Activated naive CD8-positive, alpha-beta T cell (primary cell): Measurements from ENCODE around the gene NPDC1.
A peak's percentile ranks its signal among the peaks of the same experiment; 100 is the strongest.

ENCODE experiments used
- H3K27ac Mint-ChIP-seq: one replicate; pipeline ENCODE4 v1.8.0; 2021; ENCODE audit warnings: mixed read lengths
- H3K27me3 Mint-ChIP-seq: one replicate; pipeline ENCODE4 v1.8.0; 2021; ENCODE audit warnings: mixed read lengths
- H3K36me3 Mint-ChIP-seq: one replicate; pipeline ENCODE4 v1.8.0; 2021; ENCODE audit warnings: mixed read lengths
- H3K4me1 Mint-ChIP-seq: one replicate; pipeline ENCODE4 v1.8.0; 2021; ENCODE audit warnings: low read depth, mixed read lengths
- H3K4me3 Mint-ChIP-seq: one replicate; pipeline ENCODE4 v1.8.0; 2021; ENCODE audit warnings: mild to moderate bottlenecking, mixed read lengths
- H3K9me3 Mint-ChIP-seq: one replicate; pipeline ENCODE4 v1.8.0; 2021; ENCODE audit warnings: low read depth, mixed read lengths

The NPDC1 gene

DNA sequence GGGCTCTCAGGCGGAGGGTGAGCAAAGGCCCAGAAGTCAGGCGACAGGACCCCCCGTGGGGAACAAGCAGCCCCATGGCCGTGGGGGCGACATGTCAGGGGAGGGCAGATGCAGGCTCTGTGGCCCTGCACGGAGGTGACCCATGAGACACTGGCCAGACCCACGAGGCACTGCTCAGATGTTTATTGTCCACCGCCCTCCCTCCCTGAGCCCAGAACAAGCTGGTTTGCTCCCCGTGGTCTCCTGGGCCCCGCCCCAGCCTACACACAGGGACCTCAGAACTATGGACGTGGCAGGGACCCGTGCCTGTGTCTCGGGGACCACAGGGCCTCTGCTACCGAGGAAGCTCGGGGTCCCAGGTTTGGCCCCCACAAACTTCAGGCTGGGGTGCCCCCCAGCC is 16.0 kb downstream of the NPDC1 start:
- H3K27me3 Mint-ChIP-seq = no peaks in the 10 kb centered on the region
- no peak overlapping the region for H3K27ac Mint-ChIP-seq
- peaks cover 46% of the 10 kb centered on the region for H3K4me1 Mint-ChIP-seq
- H3K9me3 Mint-ChIP-seq = no peaks in the 10 kb centered on the region
- no peaks in the 10 kb centered on the region for H3K36me3 Mint-ChIP-seq
- no peak overlapping the region for H3K4me3 Mint-ChIP-seq

DNA sequence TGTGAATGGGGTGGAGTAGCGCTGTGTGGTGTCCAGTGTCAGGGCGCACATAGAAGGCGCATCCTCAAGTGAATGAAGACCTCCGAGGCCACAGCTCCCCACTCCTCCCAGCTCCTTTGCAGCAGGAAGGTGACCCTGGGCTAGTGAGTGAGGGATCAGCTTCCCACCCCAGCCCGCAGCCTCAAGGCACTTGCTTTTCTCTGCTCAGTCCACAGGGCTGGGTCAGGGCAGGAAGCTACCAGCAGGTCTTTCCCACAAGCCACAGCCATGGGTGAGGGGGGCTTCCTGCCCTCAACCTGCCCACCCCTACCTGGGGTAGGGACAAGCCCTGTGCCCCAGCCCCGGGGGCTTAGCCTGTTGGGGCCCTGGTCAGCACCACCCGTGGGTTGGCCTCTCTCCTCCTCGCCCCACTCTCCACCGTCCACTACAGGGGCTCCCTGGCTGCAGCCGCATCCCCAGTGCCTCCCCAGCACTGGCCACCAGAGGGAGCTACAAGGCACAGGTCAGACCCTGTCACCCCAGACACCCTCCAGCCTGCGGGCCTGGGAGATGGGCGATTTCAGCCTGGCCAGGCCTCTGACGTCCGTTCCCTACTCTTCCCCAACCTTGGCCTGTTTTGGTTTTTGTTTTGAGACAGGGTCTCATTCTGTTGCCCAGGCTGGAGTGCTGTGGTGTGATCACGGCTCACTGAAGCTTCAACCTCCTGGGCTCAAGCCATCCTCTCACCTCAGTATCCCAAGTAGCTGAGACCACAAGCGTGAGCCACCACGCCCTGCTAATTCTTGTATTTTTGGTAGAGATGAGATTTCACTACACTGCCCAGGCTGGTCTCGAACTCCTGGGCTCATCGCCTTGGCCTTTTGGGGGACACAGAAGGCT is 16.7 kb downstream of the NPDC1 start:
- no peak overlapping the region for H3K27ac Mint-ChIP-seq
- H3K27me3 Mint-ChIP-seq = no peaks in the 10 kb centered on the region
- H3K9me3 Mint-ChIP-seq = no peaks in the 10 kb centered on the region
- no peaks in the 10 kb centered on the region for H3K36me3 Mint-ChIP-seq
- peaks cover 40% of the 10 kb centered on the region for H3K4me1 Mint-ChIP-seq
- peak overlapping the region; percentile 75 for H3K4me3 Mint-ChIP-seq

DNA sequence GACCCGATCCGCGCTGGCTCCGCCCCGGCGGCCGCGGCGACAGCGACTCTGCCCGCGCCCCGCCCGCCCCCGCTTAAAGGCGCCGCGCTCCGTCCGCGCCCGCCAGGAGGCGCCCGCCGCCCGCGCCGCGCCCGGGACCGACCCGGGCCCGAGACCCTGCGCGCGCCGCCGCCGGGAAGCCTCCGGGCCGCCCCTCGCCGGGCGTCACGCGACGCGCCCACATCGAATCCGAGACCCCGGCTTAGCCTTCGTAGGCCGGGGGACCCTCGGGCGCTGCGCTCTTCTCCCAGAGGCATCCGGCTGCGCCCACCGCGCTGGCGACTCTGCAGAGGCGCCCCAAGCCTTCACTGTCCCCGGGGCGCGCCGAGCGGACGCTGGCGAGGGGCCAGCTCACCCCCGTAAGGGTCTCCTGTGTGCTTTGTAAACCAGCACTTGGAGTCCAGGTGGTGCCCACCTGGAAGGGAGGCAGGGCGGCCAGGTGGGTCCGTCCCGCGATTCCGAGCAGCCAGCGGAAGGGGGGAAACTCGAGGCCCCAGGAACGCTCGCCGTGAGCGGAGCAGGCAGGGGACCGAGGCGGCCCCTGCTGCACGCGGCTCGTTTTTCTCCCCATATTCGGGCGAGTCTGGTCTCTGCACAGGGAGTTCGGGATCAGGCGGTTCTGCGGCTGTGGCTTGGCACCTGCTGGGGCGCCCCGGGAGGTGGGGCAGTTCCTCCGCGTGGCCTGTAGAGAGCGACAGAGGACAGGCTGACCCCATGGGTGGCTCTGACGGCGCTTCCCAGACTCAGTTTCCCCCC is 17.5 kb downstream of the NPDC1 start:
- no peaks in the 10 kb centered on the region for H3K27me3 Mint-ChIP-seq
- no peaks in the 10 kb centered on the region for H3K9me3 Mint-ChIP-seq
- no peaks in the 10 kb centered on the region for H3K36me3 Mint-ChIP-seq
- peak overlapping the region; percentile 73 for H3K4me3 Mint-ChIP-seq
- H3K27ac Mint-ChIP-seq = no peak overlapping the region
- H3K4me1 Mint-ChIP-seq = peaks cover 37% of the 10 kb centered on the region

DNA sequence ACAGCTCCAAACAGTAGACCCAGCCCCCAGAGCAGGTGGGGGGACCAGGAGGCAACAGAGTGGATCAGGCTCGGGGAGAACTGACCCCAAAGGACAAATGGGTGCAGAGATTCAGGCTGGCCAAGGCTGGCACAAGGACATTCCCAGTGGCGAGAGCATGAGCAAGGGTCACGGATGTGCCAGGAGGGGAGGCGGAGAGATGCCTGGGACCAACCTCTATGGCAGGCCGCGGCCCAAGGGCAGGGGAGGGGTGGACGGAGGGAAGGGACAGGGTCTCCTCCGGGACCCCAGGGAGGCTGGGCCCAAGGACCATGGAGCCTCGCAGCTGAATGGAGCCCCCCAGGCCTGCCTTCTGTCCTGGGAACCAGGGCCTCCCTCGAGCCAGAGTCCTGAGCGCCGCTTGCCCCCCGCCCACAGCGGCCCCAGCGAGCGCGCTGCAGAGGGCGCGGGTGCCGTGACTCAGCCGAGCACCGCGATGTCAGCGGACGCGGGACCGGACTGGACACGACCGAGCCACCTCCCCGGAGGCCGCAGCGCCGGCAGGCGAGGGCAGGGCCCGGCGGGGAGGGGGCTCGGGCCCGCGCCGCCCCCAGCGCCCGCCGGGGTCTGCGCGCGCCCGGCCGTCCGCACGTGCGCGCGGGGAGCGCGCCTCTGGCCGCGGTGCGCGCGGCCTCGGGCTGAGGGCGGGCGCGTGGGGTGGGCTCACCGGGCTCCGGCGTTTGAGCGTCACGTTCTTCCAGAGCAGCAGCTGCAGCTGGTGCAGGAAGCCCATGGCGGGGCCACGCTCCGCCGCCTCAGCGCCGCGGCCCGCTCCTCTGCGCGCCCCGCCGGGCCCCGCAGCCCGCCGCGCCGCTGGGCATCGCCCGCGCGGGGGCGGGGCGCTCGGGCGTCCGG is 18.4 kb downstream of the NPDC1 start, which contains the start of gene ABCA2:
Gene ABCA2, minus strand, starts transcription at position 869 of the 894 bp plus-strand sequence. Its CDS starts 97 bp downstream, at position 772.
- H3K9me3 Mint-ChIP-seq = no peaks in the 10 kb centered on the region
- H3K36me3 Mint-ChIP-seq = no peaks in the 10 kb centered on the region
- H3K4me1 Mint-ChIP-seq = peaks cover 32% of the 10 kb centered on the region
- H3K27ac Mint-ChIP-seq = no peak within 1 kb of the TSS
- no peaks in the 10 kb centered on the region for H3K27me3 Mint-ChIP-seq
- peak within 1 kb of the TSS; percentile 81 for H3K4me3 Mint-ChIP-seq

DNA sequence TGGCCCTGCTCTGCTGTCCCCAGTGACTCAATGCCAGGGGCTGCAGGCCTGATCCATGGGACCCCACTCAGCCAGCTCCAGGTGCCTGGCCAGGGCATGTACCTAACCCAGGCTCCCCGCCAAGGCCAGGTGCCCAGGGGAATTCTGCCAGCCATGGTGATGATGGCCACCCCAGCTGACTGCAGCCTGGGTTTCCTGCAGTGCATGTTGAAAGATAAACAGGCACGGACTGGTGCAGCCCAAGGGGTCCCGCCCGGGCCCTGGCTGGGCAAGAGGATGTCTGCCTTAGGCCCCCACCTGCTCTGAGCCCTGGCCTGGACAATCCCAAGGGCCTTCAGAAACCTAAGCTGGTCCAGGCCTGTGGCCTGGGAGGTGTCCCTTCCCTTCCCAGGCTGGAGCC is 19.1 kb downstream of the NPDC1 start:
- Mint-ChIP-seq H3K27ac (no peak overlapping the region), H3K4me3 (peak overlapping the region; percentile 81), H3K4me1 (peaks cover 25% of the 10 kb centered on the region), H3K36me3 (no peaks in the 10 kb centered on the region), H3K9me3 (no peaks in the 10 kb centered on the region), H3K27me3 (no peaks in the 10 kb centered on the region)

DNA sequence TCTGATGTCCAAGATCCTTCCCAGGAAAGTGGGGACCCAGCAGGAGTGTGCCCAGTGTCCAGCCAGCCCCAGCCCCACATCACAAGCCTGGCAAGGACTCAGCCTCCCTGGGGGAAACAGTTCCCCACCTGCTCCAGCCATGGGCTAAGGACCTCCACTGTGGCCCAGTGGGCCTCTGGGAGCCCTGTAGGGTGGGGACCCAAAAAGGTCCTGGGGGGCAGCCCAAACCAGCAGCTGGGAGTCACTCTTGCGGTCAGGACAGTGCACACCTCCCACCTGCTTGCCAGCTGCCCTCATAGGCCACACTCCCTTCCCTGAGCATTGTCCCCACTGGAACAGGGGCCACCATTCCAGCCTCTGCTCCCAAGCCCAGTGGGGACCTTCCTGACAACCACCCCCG is 19.6 kb downstream of the NPDC1 start:
- Mint-ChIP-seq H3K36me3 (no peaks in the 10 kb centered on the region), H3K27ac (no peak overlapping the region), H3K4me3 (no peak overlapping the region), H3K9me3 (no peaks in the 10 kb centered on the region), H3K4me1 (peaks cover 24% of the 10 kb centered on the region), H3K27me3 (no peaks in the 10 kb centered on the region)

DNA sequence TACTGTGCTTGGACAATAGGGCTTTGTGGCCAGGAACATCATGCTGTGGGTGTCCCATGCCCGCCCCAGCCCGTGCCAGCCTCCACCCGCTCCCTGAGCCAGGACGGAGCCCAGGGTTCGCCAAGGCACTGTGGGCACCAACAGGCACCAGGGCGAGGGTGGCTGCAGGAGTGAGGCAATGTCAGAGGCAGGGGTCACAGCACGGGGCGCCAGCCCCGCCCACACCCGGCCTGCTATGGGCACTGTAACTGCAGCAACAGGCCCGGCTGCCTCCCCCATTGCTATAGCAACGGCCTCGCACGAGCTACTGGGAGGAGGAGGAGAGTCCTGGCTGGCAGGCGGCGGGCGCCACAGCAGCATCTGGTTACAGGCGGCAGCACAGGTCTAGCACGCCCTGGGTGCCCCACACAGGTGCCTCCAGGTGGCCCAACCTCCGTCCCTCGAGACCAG is 20.4 kb downstream of the NPDC1 start:
- Mint-ChIP-seq H3K27ac (no peak overlapping the region), H3K36me3 (no peaks in the 10 kb centered on the region), H3K4me3 (no peak overlapping the region), H3K27me3 (no peaks in the 10 kb centered on the region), H3K4me1 (peaks cover 20% of the 10 kb centered on the region), H3K9me3 (no peaks in the 10 kb centered on the region)

DNA sequence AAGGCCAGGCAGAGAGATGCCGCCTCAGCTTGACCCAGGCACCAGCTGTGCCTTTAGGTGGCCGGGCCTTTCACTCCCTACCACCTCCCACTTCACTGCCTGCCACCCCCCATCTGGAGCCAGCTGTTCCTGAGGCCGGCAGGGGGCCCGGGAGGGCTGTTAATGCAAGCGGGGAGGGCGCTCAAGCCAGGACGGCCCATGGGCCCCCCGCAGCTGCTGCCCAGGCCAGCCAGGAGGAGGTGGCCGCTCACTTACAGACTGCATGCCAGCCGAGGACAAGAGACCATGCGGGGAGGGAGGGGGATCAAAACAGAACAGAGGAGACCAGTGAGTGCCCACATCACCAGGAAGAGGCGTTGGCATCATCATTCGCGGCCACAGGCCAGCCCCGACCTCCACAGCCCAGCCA is 22.4 kb downstream of the NPDC1 start:
- Mint-ChIP-seq H3K27me3 (no peaks in the 10 kb centered on the region), H3K4me3 (no peak overlapping the region), H3K4me1 (peaks cover 7% of the 10 kb centered on the region), H3K36me3 (no peaks in the 10 kb centered on the region), H3K9me3 (no peaks in the 10 kb centered on the region), H3K27ac (no peak overlapping the region)

DNA sequence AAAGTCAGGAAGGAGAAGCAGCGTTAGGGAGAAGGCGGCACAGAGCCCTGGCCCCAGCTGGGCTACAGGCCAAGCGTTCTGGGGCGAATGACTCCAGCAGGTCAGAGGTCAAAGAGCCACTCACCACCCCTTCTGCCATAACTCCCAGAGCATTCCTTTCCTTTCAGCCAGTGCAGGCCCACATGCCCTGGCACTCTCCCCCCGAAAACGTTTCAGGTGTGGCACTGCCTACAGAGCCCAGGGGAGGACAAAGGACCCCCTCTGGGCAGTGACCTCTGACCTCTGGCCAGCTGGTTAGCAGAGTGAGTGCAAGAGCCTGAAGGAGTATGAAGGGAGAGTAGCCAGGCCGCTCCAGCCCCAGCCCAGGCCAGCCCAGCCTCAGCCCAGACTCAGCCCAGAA is 22.8 kb downstream of the NPDC1 start:
- Mint-ChIP-seq H3K4me1 (peaks cover 7% of the 10 kb centered on the region), H3K4me3 (no peak overlapping the region), H3K27me3 (no peaks in the 10 kb centered on the region), H3K27ac (no peak overlapping the region), H3K9me3 (no peaks in the 10 kb centered on the region), H3K36me3 (no peaks in the 10 kb centered on the region)

DNA sequence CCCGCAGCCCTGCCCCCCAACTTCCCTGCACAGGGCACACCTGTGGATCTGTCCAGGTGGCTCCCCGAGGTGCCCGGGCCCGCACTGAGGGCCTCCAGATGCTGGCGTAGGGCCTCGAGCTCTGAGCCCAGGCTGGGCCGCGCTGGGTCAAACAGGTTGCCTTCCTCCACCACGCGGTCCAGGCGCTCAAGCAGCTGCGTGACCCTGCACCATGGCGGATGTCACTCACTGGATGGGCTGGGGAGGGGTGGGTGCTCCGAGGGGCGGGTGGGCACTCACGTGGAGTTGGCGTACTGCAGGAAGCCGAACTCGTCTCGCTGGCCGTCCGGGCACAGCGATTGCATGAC is 23.3 kb downstream of the NPDC1 start:
- Mint-ChIP-seq H3K27me3 (no peaks in the 10 kb centered on the region), H3K4me3 (no peak overlapping the region), H3K9me3 (no peaks in the 10 kb centered on the region), H3K4me1 (peaks cover 7% of the 10 kb centered on the region), H3K36me3 (no peaks in the 10 kb centered on the region), H3K27ac (no peak overlapping the region)

DNA sequence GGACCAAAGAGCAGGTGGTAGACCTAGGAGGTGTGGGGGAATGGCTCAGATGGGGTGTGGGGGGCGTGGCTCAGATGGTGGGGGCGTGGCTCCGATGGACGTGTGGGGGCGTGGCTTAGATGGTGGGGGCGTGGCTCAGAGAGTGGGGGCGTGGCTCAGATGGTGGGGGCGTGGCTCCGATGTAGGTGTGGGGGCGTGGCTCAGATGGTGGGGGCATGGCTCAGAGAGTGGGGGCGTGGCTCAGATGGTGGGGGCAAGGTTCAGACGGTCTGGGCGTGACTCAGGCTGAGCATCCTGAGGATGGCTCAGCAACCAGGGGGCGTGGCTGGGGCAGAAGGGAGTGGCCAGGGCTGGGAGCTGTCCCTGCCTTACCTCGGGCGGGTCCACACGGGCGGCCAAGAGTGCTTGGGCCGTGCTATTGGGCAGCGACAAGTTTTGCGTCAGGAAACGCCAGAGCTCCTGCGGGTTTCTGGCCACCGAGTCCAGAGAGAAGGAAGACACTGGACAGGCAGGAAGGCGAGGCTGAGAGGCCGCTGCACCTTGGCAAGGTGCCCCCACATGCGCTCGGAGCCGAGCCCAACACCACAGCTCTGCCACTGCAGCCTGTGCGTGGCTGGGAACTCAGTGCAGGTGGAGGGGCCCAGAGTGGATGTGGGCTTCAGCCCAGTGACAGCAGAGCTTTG is 23.9 kb downstream of the NPDC1 start:
- H3K36me3 Mint-ChIP-seq = no peaks in the 10 kb centered on the region
- H3K4me1 Mint-ChIP-seq = peaks cover 5% of the 10 kb centered on the region
- H3K4me3 Mint-ChIP-seq = no peak overlapping the region
- no peaks in the 10 kb centered on the region for H3K27me3 Mint-ChIP-seq
- no peaks in the 10 kb centered on the region for H3K9me3 Mint-ChIP-seq
- H3K27ac Mint-ChIP-seq = no peak overlapping the region

DNA sequence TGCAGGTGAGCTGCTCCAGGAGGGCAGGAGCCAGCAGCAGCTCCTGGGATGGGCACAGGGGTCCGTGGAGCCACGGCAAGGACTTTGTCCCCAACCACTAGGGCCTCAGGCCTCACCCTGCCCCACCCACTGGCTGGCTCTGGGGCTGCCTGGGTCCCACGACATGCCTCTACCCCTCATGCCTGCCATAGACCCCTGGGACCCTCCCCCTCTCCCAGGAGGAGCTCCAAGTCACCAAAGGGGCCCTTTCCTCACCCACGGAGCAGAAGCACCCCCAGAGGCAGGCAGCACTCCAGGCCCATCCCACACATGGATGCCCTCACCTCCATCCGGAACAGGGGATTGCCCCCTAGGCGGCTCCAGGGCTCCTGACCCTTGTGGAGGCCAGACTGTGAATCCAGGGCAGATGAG is 24.4 kb downstream of the NPDC1 start:
- Mint-ChIP-seq H3K27me3 (no peaks in the 10 kb centered on the region), H3K9me3 (no peaks in the 10 kb centered on the region), H3K36me3 (no peaks in the 10 kb centered on the region)

DNA sequence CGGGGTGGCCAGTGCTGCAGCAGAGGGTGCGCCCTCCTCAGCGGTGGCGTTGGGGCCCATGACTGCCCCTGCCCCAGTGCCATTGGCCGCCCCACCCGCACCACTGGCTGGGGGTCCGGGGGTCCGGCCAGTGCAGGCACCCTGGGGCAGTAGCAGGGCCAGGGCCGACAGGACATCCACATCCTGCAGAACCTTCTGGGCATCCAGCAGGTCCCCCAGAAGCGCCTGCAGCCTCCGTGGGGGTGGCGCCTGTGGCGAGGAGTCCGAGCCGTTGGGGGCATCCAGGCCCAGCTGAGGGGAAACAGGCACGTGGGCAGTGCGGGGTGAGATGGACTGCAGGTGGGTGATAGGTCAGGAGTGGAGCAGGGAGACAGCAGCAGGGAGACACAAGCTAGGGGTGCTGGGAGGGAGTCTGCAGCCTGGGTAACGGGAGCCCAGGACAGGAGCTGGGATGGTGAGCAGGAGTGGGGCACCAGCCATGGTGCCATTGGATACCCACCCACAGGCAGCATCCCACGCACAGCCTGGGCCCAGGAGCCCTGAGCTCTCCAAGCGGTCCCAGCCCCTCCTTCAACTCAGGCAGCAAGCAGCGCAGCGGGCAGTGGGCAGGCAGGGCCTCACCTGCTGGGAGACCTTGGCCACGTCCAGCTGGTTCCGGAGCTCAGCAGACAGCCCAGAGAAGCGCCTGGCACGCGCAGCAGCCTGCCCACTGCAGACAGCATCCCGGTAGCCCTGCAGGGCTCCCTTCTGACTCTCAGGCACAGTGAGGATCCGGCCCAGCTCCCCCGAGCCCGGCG is 25.0 kb downstream of the NPDC1 start:
- Mint-ChIP-seq H3K4me3 (no peak overlapping the region), H3K36me3 (no peaks in the 10 kb centered on the region), H3K27ac (no peak overlapping the region), H3K27me3 (no peaks in the 10 kb centered on the region), H3K4me1 (peaks cover 2% of the 10 kb centered on the region), H3K9me3 (no peaks in the 10 kb centered on the region)

More for the DNA sequence above, 24.4 kb downstream of the NPDC1 start:
- no peak overlapping the region for H3K27ac Mint-ChIP-seq
- no peak overlapping the region for H3K4me3 Mint-ChIP-seq
- peaks cover 3% of the 10 kb centered on the region for H3K4me1 Mint-ChIP-seq
